ENCODE data around the gene TRPM3.

DNA sequence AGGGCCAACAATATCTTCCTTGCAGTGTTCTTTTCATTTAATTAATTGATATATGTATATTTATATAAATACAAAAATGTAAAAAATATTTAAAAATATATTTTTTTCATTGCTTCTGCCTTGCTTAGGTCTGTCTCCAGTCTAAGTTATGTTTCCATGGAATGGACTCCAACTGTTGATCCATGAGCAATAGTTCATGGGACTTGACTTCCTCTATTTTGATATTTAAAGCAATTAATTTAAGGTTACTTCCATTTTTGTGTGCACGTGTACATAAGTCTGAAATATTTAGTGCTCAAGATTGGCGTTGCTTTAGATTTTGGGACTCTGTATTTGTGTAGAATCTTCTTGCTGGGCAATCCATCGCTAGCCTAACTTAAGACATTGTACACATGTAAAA is 551.6 kb downstream of the TRPM3 start:
- TF ChIP-seq, protein P1, sequence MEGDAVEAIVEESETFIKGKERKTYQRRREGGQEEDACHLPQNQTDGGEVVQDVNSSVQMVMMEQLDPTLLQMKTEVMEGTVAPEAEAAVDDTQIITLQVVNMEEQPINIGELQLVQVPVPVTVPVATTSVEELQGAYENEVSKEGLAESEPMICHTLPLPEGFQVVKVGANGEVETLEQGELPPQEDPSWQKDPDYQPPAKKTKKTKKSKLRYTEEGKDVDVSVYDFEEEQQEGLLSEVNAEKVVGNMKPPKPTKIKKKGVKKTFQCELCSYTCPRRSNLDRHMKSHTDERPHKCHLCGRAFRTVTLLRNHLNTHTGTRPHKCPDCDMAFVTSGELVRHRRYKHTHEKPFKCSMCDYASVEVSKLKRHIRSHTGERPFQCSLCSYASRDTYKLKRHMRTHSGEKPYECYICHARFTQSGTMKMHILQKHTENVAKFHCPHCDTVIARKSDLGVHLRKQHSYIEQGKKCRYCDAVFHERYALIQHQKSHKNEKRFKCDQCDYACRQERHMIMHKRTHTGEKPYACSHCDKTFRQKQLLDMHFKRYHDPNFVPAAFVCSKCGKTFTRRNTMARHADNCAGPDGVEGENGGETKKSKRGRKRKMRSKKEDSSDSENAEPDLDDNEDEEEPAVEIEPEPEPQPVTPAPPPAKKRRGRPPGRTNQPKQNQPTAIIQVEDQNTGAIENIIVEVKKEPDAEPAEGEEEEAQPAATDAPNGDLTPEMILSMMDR (IDR thresholded peaks at IDR 0.05; ENCODE audit: low read depth, low read length): no peak
- TF ChIP-seq EZH2phosphoT487 (IDR thresholded peaks at IDR 0.05; ENCODE audit: low read depth): no peak

All from OCI-LY3 (cell line).